ENCODE data around the gene NBR1.

DNA sequence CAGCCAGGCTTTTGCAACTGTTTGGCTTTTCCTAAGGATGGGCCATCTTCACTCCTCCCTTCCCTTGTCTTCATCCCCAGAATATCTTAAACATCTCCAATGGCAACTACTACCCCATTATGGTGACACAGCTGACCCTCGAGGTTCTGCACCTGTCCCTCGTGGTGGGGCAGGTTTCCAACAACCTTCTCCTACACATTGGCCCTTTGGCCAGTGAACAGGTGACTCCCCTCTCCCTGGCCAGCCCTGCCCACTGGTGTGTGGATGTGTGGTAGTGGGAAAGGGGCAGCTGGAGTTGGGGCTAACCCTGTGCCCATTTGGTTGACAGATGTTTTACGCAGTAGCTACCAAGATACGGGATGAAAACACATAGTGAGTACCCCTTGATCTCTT lies 45.4 kb downstream of the NBR1 start:
- TF ChIP-seq, protein P1, sequence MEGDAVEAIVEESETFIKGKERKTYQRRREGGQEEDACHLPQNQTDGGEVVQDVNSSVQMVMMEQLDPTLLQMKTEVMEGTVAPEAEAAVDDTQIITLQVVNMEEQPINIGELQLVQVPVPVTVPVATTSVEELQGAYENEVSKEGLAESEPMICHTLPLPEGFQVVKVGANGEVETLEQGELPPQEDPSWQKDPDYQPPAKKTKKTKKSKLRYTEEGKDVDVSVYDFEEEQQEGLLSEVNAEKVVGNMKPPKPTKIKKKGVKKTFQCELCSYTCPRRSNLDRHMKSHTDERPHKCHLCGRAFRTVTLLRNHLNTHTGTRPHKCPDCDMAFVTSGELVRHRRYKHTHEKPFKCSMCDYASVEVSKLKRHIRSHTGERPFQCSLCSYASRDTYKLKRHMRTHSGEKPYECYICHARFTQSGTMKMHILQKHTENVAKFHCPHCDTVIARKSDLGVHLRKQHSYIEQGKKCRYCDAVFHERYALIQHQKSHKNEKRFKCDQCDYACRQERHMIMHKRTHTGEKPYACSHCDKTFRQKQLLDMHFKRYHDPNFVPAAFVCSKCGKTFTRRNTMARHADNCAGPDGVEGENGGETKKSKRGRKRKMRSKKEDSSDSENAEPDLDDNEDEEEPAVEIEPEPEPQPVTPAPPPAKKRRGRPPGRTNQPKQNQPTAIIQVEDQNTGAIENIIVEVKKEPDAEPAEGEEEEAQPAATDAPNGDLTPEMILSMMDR (IDR thresholded peaks at IDR 0.05): no peak
- TF ChIP-seq POLR2A (IDR thresholded peaks at IDR 0.05): no peak

Data from esophagus squamous epithelium (tissue), 4 donors.